Hypothalamus (tissue), 51 donors: ENCODE data around the gene LENG9.

Experiments
- DNase-seq, 51 donors: peaks; one replicate each; lab custom pipeline; 2025; lab: John Stamatoyannopoulos, UW

Gene LENG9

GRCh38 chr19:54460230-54461005 lies 3.2 kb downstream of the LENG9 start:
- DNase-seq: no peak

- no peak for DNase-seq
These were observed 4.0 kb downstream of the LENG9 start for GRCh38 chr19:54459282-54460229.

GRCh38 chr19:54458648-54459281 lies 4.8 kb downstream of the LENG9 start:
- DNase-seq: no peak

- DNase-seq: no peak
These were observed 5.6 kb downstream of the LENG9 start for GRCh38 chr19:54457773-54458647.

- no peak for DNase-seq
These were observed 6.9 kb downstream of the LENG9 start for GRCh38 chr19:54456423-54457373.

- no peak for DNase-seq
These were observed 7.7 kb downstream of the LENG9 start for GRCh38 chr19:54455786-54456422.

- DNase-seq: no peak
These were observed 8.6 kb downstream of the LENG9 start for GRCh38 chr19:54454781-54455675.

GRCh38 chr19:54453921-54454780 lies 9.4 kb downstream of the LENG9 start:
- no peak for DNase-seq

- no peak for DNase-seq
These were observed 11.0 kb downstream of the LENG9 start for GRCh38 chr19:54452626-54453025.

- DNase-seq: no peak
These were observed 11.6 kb downstream of the LENG9 start for GRCh38 chr19:54451997-54452396.

- DNase-seq: no peak
These were observed 12.2 kb downstream of the LENG9 start for GRCh38 chr19:54451331-54451871.

- no peak for DNase-seq
These were observed 13.9 kb downstream of the LENG9 start for GRCh38 chr19:54449701-54450069.

GRCh38 chr19:54448774-54449700 lies 14.5 kb downstream of the LENG9 start, which contains the start of gene LENG8:
LENG8 (plus strand) TSS chr19:54449199; CDS start chr19:54451345, 2,146 bp downstream.
- DNase-seq: peak; percentile 81 to 99 (median 97)

GRCh38 chr19:54448040-54448773 lies 15.4 kb downstream of the LENG9 start:
- peak in 25 of 51 donors; percentile 25 to 73 (median 45) for DNase-seq
